ENCODE measurements around the gene NSDHL. TPM values are rescaled to one million over a fixed set of nuclear protein-coding genes. Genes with fewer than 3 reads are reported as not detected.

Gene NSDHL
- total RNA-seq, 1 experiment from 2014 or later = 55.1 TPM

DNA sequence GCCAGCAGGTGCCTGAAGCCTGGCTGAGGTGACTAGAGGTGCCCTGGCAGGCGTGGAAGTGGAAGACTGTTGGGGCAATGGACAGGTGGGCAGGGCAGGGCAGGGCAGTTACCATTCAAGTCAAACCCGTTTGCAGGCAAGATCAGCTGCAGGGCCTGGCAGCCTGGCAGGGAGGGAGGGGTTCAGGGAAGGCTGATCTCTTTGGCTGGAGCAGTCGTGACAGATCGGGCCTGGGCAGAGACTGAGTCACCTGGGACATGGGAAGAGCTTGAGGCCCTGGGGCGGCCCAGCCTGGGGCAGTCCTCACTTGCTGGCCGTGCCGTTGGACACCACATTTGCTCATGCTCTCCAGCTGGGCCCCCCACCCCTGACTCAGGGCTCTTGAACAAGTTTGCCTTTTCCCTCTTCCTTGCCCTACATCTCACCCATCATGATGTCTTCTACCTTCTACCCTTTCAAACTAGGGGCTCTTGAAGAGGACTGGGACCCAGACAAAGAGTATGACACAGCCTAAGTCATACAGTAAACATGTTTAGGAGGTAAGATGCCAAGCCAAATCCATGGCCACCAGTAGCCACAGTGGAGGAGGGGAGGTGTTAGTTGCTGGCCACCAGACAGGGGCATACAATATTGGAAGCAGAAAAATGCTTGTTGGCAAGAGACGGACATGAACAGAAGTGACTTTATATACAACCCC is 65.0 kb downstream of the NSDHL start:
- H2AFZ ChIP-seq = no peak overlapping the region
- peak overlapping the region; percentile 91 for H3K27ac ChIP-seq
- TF ChIP-seq, protein P1, sequence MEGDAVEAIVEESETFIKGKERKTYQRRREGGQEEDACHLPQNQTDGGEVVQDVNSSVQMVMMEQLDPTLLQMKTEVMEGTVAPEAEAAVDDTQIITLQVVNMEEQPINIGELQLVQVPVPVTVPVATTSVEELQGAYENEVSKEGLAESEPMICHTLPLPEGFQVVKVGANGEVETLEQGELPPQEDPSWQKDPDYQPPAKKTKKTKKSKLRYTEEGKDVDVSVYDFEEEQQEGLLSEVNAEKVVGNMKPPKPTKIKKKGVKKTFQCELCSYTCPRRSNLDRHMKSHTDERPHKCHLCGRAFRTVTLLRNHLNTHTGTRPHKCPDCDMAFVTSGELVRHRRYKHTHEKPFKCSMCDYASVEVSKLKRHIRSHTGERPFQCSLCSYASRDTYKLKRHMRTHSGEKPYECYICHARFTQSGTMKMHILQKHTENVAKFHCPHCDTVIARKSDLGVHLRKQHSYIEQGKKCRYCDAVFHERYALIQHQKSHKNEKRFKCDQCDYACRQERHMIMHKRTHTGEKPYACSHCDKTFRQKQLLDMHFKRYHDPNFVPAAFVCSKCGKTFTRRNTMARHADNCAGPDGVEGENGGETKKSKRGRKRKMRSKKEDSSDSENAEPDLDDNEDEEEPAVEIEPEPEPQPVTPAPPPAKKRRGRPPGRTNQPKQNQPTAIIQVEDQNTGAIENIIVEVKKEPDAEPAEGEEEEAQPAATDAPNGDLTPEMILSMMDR (conservative IDR thresholded peaks at IDR 0.05) = peak; percentile 13; the same call in 1 of the 2 replicates
- no peak for TF ChIP-seq EZH2 (IDR thresholded peaks at IDR 0.05; ENCODE audit: low read depth)
- H3F3A ChIP-seq (ENCODE audit: insufficient read depth, low read depth) = peaks cover 27% of the 10 kb centered on the region
- peak; percentile 95 to 99 for DNase-seq
- POLR2A ChIA-PET (ENCODE audit: unreplicated experiment) = interaction anchor here (0.6 kb wide), 1 partner anchor 65 kb away, joined by 5 read pairs; the partner anchor contains the start of genes CETN2 and NSDHL
- H3K79me2 ChIP-seq (ENCODE audit: low read depth) = peaks cover 8% of the 10 kb centered on the region; the same call in 1 of the 2 replicates
- CTCF ChIA-PET = interaction anchor here (0.6 kb wide), 1 partner anchor 1708 kb away, joined by 3 read pairs; no protein-coding TSS in a partner anchor
- no peaks in the 10 kb centered on the region for H4K20me1 ChIP-seq (ENCODE audit: insufficient read depth)
- H3K4me1 ChIP-seq (replicated peaks; ENCODE audit: insufficient read depth) = peaks cover 58% of the 10 kb centered on the region
- peak overlapping the region; percentile 74 for H3K4me2 ChIP-seq
- H3K27me3 ChIP-seq (ENCODE audit: insufficient read depth, low read depth) = no peaks in the 10 kb centered on the region
- H3K36me3 ChIP-seq (ENCODE audit: low read depth) = no peaks in the 10 kb centered on the region
- H3K9me2 ChIP-seq (ENCODE audit: insufficient read depth) = no peaks in the 10 kb centered on the region
- intact Hi-C loops (cut with micrococcal nuclease; ENCODE audit: unreplicated experiment) = loop anchor here (1.0 to 2.0 kb wide), 3 partner anchors 19 to 65 kb away; partner anchors contain the start of gene NSDHL
- no TSS peak for BruUV-seq (replicated peaks)
- peak overlapping the region; percentile 33; the same call in 1 of the 2 replicates for H3K4me3 ChIP-seq
- no peaks in the 10 kb centered on the region for H3K9me3 ChIP-seq (ENCODE audit: insufficient read depth, low read depth)

DNA sequence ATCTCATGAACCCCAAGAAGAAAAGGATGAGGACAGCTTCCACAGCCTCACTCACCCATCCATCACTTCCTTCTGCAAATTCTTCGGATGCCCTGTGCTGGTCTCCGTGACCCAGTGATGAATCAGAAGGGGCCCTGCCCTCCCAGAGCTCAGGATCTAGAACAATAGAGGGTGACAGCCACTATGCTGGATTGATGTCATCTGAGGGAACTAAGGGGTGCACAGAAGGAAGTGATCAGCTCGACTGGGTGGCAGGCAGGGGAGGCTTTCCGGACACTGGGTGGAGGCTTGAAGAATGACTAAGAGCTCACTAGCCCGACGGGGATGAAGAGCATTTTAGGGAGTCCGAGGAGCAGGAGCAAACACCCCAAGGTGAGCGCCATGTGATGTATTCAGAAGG is 65.6 kb downstream of the NSDHL start:
- H3K79me2 ChIP-seq (ENCODE audit: low read depth) = peaks cover 9% of the 10 kb centered on the region; the same call in 1 of the 2 replicates
- TF ChIP-seq EZH2 (IDR thresholded peaks at IDR 0.05; ENCODE audit: low read depth) = no peak
- TF ChIP-seq, protein P1 (conservative IDR thresholded peaks at IDR 0.05) = no peak
- no peaks in the 10 kb centered on the region for H4K20me1 ChIP-seq (ENCODE audit: insufficient read depth)
- no peak overlapping the region; the same call in 1 of the 2 replicates for H2AFZ ChIP-seq
- peak; percentile 81 to 99 for DNase-seq
- no peaks in the 10 kb centered on the region for H3K9me2 ChIP-seq (ENCODE audit: insufficient read depth)
- H3K4me1 ChIP-seq (replicated peaks; ENCODE audit: insufficient read depth) = peaks cover 62% of the 10 kb centered on the region
- H3F3A ChIP-seq (ENCODE audit: insufficient read depth, low read depth) = peaks cover 28% of the 10 kb centered on the region
- intact Hi-C loops (cut with micrococcal nuclease; ENCODE audit: unreplicated experiment) = loop anchor here (2.0 kb wide), 1 partner anchor 18 kb away; no protein-coding TSS in a partner anchor
- peak overlapping the region; percentile 74 for H3K4me2 ChIP-seq
- CTCF ChIA-PET = no interaction called here
- no peaks in the 10 kb centered on the region for H3K27me3 ChIP-seq (ENCODE audit: insufficient read depth, low read depth)
- no peaks in the 10 kb centered on the region for H3K9me3 ChIP-seq (ENCODE audit: insufficient read depth, low read depth)
- H3K36me3 ChIP-seq (ENCODE audit: low read depth) = no peaks in the 10 kb centered on the region
- H3K27ac ChIP-seq = peak overlapping the region; percentile 91
- H3K4me3 ChIP-seq = peak overlapping the region; percentile 65; the same call in 1 of the 2 replicates
- POLR2A ChIA-PET (ENCODE audit: unreplicated experiment) = interaction anchor here (0.6 kb wide), 1 partner anchor 66 kb away, joined by 5 read pairs; the partner anchor contains the start of genes CETN2 and NSDHL
- no TSS peak for BruUV-seq (replicated peaks)

DNA sequence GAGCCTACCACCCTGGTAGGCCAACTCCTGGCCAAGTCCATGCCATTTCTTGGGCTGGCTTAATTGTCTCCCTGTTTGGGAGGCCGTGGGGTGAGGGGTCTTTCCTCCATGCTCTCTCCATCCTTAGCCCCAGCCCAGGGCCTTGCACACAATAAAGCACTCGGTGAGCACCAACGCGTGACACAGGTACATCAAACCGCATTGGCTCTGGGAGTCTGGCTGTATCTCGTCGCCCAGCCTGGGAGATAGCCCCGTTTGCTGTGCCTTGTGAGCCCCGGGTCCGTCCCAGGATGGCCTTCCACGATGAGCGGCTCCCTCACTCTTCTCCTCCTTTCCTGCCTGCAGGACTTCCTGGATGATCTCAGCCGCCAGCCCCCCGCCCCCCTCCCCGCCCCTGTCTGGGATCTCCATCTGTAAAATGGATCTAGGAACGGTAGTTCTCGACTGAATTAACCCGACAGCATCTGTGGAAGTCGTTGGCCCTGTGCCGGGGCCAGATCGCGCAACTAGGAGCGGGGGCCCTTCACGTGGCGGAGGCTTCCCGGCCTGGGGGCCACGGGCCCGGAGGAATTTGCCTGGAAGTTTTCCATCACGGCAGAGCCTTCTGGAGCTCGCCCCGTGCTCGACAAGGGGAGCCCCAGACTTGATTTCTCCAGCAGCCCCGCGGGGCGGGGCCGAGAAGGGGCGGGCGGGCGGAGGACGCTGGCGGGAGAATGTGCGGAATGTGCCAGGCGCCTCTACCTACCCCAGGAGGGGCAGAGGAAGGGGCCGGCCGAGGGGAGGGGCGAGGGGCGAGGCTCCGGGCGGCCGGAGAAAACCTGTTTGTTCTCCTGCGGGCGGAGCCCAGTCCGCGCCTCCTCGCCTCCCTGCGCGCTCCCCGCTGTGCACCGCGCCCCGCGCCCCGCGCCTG is 66.6 kb downstream of the NSDHL start, which contains the start of gene ZNF185:
Gene ZNF185 (plus strand): TSS at position 846 of the 910 bp plus-strand sequence. CDS start 16,423 bp downstream, outside the sequence.
- Histone ChIP-seq H3K4me2 (peak within 1 kb of the TSS; percentile 91), H3K79me2 (ENCODE audit: low read depth) (peaks cover 11% of the 10 kb centered on the region; the same call in 1 of the 2 replicates), H3K9me3 (ENCODE audit: insufficient read depth, low read depth) (no peaks in the 10 kb centered on the region), H4K20me1 (ENCODE audit: insufficient read depth) (no peaks in the 10 kb centered on the region), H3K36me3 (ENCODE audit: low read depth) (no peaks in the 10 kb centered on the region), H3K27ac (peak within 1 kb of the TSS; percentile 91), H3K9me2 (ENCODE audit: insufficient read depth) (no peaks in the 10 kb centered on the region), H3K4me3 (peak within 1 kb of the TSS; percentile 65), H3K4me1 (replicated peaks; ENCODE audit: insufficient read depth) (peaks cover 73% of the 10 kb centered on the region), H2AFZ (peak within 1 kb of the TSS; percentile 77), H3K27me3 (ENCODE audit: insufficient read depth, low read depth) (no peaks in the 10 kb centered on the region), H3F3A (ENCODE audit: insufficient read depth, low read depth) (peaks cover 36% of the 10 kb centered on the region)
- CTCF ChIA-PET = no interaction called here
- POLR2A ChIA-PET (ENCODE audit: unreplicated experiment) = no interaction called here
- TF ChIP-seq EZH2 (IDR thresholded peaks at IDR 0.05; ENCODE audit: low read depth) = no peak
- TF ChIP-seq, protein P1 (conservative IDR thresholded peaks at IDR 0.05) = no peak
- peak; percentile 81 to 91 for DNase-seq
- intact Hi-C loops (cut with micrococcal nuclease; ENCODE audit: unreplicated experiment) = loop anchor here (2.0 kb wide), 1 partner anchor 17 kb away; no protein-coding TSS in a partner anchor
- TSS peak; percentile 83 for BruUV-seq (replicated peaks)
